Measurements from ENCODE around the gene PTEN.

The PTEN gene

GRCh38 chr10:87918254-87918859 lies 54.9 kb downstream of the PTEN start:
- no peak for DNase-seq (ENCODE audit: low read depth in 1 of 2, low spot score in 1 of 2)

- DNase-seq (ENCODE audit: low read depth in 1 of 2, low spot score in 1 of 2): no peak
These were observed 57.1 kb downstream of the PTEN start for GRCh38 chr10:87920538-87920937.

GRCh38 chr10:87921931-87922688 lies 58.7 kb downstream of the PTEN start:
- no peak for DNase-seq (ENCODE audit: low read depth in 1 of 2, low spot score in 1 of 2)

GRCh38 chr10:87923233-87923632 lies 59.8 kb downstream of the PTEN start:
- DNase-seq (ENCODE audit: low read depth in 1 of 2, low spot score in 1 of 2): no peak

- DNase-seq (ENCODE audit: low read depth in 1 of 2, low spot score in 1 of 2): no peak
These were observed 62.1 kb downstream of the PTEN start for GRCh38 chr10:87925570-87925969.

- DNase-seq (ENCODE audit: low read depth in 1 of 2, low spot score in 1 of 2): no peak
These were observed 63.7 kb downstream of the PTEN start for GRCh38 chr10:87927091-87927490.

- DNase-seq (ENCODE audit: low read depth in 1 of 2, low spot score in 1 of 2): no peak
These were observed 65.6 kb downstream of the PTEN start for GRCh38 chr10:87928996-87929395.

- DNase-seq (ENCODE audit: low read depth in 1 of 2, low spot score in 1 of 2): no peak
These were observed 66.7 kb downstream of the PTEN start for GRCh38 chr10:87930141-87930540.

GRCh38 chr10:87930934-87931835 lies 67.8 kb downstream of the PTEN start:
- DNase-seq (ENCODE audit: low read depth in 1 of 2, low spot score in 1 of 2): no peak

GRCh38 chr10:87931836-87932230 lies 68.4 kb downstream of the PTEN start:
- DNase-seq (ENCODE audit: low read depth in 1 of 2, low spot score in 1 of 2): no peak

GRCh38 chr10:87935290-87936141 lies 72.1 kb downstream of the PTEN start:
- no peak for DNase-seq (ENCODE audit: low read depth in 1 of 2, low spot score in 1 of 2)

- no peak for DNase-seq (ENCODE audit: low read depth in 1 of 2, low spot score in 1 of 2)
These were observed 76.8 kb downstream of the PTEN start for GRCh38 chr10:87940210-87940609.

- no peak for DNase-seq (ENCODE audit: low read depth in 1 of 2, low spot score in 1 of 2)
These were observed 79.6 kb downstream of the PTEN start for GRCh38 chr10:87942884-87943527.

- no peak for DNase-seq (ENCODE audit: low read depth in 1 of 2, low spot score in 1 of 2)
These were observed 82.6 kb downstream of the PTEN start for GRCh38 chr10:87945984-87946383.

GRCh38 chr10:87952612-87953011 lies 89.2 kb downstream of the PTEN start:
- DNase-seq (ENCODE audit: low read depth in 1 of 2, low spot score in 1 of 2): no peak

- DNase-seq (ENCODE audit: low read depth in 1 of 2, low spot score in 1 of 2): no peak
These were observed 92.6 kb downstream of the PTEN start for GRCh38 chr10:87956055-87956454.

- no peak for DNase-seq (ENCODE audit: low read depth in 1 of 2, low spot score in 1 of 2)
These were observed 94.3 kb downstream of the PTEN start for GRCh38 chr10:87957702-87958101.

GRCh38 chr10:87960230-87960629 lies 96.8 kb downstream of the PTEN start:
- no peak for DNase-seq (ENCODE audit: low read depth in 1 of 2, low spot score in 1 of 2)

GRCh38 chr10:87961314-87961713 lies 97.9 kb downstream of the PTEN start:
- DNase-seq (ENCODE audit: low read depth in 1 of 2, low spot score in 1 of 2): no peak

GRCh38 chr10:87966459-87966858 lies 103.0 kb downstream of the PTEN start:
- no peak for DNase-seq (ENCODE audit: low read depth in 1 of 2, low spot score in 1 of 2)
